Spleen (tissue), 7 donors: ENCODE data around the gene HERPUD2.

Experiments
- POLR2A ChIP-seq, 3 donors: fragments of 450-650 bp; IDR thresholded peaks; one replicate each; pipeline ENCODE4 v1.5.1; 2017; ENCODE audit warnings: antibody characterized with exemption in 3 of 3, mild to moderate bottlenecking in 1 of 3
- POLR2AphosphoS5 ChIP-seq, 3 donors: sonication (generic); formaldehyde crosslinking; IDR thresholded peaks; one replicate each; pipeline ENCODE4 v1.5.1; 2017; ENCODE audit warnings: antibody characterized with exemption in 3 of 3
- TF ChIP-seq, protein P1 (sequence below), 11 experiments: fragments of 200-600 bp in 7 of 11; fragments of 450-650 bp in 4 of 11; sonication (generic) in 4 of 11; IDR thresholded peaks in 8 of 11; conservative IDR thresholded peaks in 3 of 11; 1 replicate in 7 of 11; 2 replicates in 4 of 11; pipeline versions ENCODE4 v1.4.0 to v1.8.0; 2016 to 2021; ENCODE audit warnings: antibody characterized with exemption in 11 of 11, inconsistent platforms in 4 of 11, mild to moderate bottlenecking in 1 of 11
- donor health status: DM: no; HTN: no; CAD: no; lungs with moderate emphysema.
- donor health status: DM: no; HTN: no; CAD: no.
- donor health status: DM: no; HTN: no; CAD: no.

DNA sequence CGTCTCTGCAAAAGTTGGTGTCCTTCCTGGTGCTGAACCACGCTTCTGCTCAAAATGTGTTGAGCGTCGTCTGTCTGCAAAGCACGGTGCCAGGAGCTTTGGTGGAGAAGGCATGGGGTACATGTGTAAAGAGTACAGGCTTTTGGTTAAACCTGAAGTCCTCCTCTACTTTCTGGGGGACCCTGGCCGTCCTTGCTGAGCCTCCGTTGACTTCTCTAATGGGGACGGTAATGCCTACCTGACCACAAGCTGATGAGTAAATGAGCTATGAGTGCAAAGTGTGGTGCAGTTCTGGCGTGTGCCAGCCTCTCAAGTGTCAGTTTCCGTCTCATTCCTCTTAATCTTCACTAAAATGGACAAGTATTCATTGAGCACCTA is 527 bp upstream of the HERPUD2 start:
- no peak for TF ChIP-seq POLR2A (IDR thresholded peaks at IDR 0.05)
- TF ChIP-seq, protein P1, sequence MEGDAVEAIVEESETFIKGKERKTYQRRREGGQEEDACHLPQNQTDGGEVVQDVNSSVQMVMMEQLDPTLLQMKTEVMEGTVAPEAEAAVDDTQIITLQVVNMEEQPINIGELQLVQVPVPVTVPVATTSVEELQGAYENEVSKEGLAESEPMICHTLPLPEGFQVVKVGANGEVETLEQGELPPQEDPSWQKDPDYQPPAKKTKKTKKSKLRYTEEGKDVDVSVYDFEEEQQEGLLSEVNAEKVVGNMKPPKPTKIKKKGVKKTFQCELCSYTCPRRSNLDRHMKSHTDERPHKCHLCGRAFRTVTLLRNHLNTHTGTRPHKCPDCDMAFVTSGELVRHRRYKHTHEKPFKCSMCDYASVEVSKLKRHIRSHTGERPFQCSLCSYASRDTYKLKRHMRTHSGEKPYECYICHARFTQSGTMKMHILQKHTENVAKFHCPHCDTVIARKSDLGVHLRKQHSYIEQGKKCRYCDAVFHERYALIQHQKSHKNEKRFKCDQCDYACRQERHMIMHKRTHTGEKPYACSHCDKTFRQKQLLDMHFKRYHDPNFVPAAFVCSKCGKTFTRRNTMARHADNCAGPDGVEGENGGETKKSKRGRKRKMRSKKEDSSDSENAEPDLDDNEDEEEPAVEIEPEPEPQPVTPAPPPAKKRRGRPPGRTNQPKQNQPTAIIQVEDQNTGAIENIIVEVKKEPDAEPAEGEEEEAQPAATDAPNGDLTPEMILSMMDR (IDR thresholded peaks at IDR 0.05 in 8 of 11, conservative IDR thresholded peaks at IDR 0.05 in 3 of 11): no peak
- no peak for TF ChIP-seq POLR2AphosphoS5 (IDR thresholded peaks at IDR 0.05)
